ENCODE measurements around the gene GSG1L2.

GRCh38 chr17:9792181-9792840 is 29.6 kb downstream of the GSG1L2 start:
- TF ChIP-seq CTCF (IDR thresholded peaks at IDR 0.05): no peak
- TF ChIP-seq POLR2A (IDR thresholded peaks at IDR 0.05): no peak
- TF ChIP-seq POLR2AphosphoS5 (IDR thresholded peaks at IDR 0.05): no peak
